ENCODE data around the gene TLDC2.

DNA sequence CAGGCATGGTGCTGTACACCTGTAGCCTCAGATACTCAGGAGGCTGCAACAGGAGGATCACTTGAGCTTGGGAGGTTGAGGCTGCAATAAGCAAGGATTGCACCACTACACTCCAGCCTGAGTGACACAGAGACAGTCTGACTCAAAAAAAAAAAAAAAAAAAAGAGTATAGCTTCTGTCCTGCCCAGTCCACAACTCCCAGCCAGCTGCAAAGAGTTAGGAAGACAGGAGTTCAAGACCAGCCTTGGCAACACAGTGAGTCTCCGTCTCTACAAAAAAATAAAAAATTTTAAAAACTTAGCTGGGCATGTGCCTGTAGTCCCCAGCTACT lies 28.3 kb upstream of the TLDC2 start:
- TF ChIP-seq EZH2 (IDR thresholded peaks at IDR 0.05; ENCODE audit: borderline replicate concordance) (no peak), EZH2phosphoT487 (IDR thresholded peaks at IDR 0.05; ENCODE audit: low read depth, severe bottlenecking, unreplicated experiment) (no peak)
- TF ChIP-seq, protein P1, sequence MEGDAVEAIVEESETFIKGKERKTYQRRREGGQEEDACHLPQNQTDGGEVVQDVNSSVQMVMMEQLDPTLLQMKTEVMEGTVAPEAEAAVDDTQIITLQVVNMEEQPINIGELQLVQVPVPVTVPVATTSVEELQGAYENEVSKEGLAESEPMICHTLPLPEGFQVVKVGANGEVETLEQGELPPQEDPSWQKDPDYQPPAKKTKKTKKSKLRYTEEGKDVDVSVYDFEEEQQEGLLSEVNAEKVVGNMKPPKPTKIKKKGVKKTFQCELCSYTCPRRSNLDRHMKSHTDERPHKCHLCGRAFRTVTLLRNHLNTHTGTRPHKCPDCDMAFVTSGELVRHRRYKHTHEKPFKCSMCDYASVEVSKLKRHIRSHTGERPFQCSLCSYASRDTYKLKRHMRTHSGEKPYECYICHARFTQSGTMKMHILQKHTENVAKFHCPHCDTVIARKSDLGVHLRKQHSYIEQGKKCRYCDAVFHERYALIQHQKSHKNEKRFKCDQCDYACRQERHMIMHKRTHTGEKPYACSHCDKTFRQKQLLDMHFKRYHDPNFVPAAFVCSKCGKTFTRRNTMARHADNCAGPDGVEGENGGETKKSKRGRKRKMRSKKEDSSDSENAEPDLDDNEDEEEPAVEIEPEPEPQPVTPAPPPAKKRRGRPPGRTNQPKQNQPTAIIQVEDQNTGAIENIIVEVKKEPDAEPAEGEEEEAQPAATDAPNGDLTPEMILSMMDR (IDR thresholded peaks at IDR 0.05; ENCODE audit: poor library complexity), result no peak

Data from hepatocyte (in vitro differentiated cells).